GM19193 (cell line): Measurements from ENCODE around the gene CPA1.

Source experiments
- POLR2A ChIP-seq: IDR thresholded peaks from 4 replicates; pipeline ENCODE4 v1.6.1; 2011; ENCODE audit not compliant: insufficient read depth, insufficient read length; ENCODE audit errors: extremely low read depth

CPA1 gene

DNA sequence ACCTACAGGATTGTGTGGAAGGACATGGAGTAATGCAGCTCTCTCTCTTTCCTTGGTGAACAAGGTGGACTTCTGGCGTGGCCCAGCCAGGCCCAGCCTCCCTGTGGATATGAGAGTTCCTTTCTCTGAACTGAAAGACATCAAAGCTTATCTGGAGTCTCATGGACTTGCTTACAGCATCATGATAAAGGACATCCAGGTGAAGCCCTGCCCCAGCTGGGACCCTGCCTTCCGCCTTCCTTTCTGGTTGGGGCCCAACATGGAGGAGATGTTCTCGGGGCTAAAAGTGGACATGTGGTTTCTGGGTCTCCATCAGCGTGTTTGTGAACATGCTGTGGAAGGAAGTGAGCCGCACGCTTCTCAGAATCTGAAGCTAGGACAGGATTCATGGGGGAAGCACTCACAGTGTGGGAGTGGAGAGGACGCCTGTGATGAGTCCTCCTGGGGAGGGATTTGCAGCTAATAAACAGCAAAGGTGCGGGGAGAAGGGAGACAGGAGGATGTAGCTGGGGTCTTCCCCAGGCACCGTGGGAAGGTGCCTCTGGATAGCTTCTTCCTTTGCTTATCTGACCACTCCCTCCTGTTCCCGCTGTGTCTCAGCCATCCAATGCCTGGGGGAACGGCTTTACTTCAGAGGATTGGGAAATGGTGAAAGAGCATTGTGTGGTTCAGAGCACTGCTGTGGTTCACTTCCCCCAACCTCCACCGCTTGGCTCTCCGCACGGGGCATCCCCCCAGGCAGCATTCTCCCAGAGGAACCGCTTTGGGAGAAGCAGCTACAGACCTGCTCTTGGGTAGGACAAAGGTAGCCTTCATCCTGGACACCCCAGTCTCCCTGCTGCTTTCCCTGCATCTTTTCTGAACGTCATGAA, 30.1 kb upstream of the CPA1 start:
- TF ChIP-seq POLR2A = no peak

DNA sequence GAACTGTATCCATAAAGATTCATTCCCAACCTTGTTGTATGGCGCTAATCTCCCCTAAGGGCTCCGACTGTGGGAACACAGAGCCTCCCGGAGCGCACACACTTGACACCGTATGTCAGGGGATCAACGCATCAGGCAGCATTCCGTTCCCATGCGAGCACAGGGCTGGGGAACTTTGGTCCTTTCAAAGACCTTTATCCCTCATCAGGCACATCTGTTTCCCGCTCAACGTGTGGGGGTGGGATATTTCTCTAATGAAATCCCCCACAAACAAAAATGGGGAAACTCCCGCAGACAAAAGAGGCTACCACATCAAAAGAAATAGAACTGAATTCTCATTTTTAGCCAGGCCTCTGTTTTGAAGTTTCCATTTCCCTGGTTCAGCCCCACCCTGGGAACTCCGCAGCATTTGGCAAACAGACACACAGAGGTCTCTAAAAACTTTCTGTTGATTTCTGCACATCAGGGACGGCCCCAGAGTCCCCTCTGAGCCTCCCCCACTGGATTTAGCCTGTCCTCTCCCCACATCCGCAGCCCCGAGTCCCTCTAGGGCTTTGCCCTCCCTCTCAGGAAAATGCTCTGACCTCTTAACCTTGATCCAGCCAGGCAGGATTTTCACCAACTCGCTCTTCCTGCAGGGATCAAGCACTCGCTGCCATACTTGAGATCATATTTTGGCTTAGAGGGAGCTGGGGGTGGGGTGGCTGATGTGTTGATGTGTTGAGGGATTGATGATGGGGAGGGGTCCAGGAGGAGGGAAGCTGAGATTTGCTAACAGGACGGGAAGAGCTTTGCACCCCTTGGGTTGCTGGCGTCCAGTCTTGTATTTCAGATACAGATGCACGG, 29.1 kb upstream of the CPA1 start:
- no peak for TF ChIP-seq POLR2A

DNA sequence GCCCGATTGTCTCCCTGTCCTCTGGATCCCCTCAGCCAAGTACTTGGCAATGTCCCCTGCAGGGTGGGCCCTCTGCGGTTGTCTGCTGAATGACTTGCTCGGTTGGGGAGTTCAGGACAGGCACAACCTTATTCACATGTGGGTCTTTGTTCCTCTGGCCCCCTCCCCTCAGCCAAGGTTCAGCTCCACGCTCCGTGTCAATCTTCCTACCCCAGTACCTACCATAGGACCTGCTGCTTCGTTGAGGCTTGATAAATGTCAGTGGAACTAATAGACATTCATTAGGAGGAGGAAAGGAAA, 28.6 kb upstream of the CPA1 start:
- no peak for TF ChIP-seq POLR2A

DNA sequence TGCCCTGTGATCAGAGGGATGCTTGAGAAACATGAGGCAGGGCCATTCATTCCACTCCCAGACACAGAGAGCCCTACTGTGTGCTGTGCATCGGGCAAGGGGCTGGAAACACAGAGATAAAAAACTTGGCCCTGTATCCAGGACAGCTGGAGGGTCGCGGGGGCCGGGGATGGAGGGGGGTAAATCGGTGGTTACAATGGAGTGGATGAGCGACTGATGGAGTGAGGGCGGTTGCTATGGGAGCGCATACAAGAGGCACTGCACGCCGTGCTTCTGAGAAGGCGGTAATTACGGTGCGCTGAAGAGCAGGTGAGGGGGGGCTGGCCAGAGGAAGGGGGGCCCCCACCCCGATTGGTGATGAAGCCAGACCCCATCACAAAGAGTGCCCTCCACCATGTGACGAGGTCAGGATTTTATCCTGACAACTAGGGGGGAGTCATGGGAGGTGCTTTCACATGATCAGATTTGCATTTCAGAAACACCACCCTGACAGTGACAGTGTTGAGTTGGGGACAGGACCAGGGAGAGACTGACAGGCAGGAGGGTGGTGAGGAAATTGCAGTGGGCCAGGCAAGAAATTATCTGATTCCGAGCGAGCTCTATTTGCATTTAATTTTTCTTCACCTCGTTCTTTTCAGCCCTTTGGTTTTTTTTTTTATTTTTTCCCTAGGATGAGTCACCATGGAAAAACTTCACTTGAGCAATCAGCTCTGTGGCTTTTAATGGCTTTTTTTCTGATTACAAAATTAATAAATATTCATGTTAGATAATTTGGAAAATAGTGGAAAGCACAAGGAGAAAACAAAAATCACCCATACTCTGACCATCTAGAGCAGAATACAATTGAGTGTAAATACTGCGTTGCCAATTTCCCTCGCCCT, 27.9 kb upstream of the CPA1 start:
- no peak for TF ChIP-seq POLR2A

DNA sequence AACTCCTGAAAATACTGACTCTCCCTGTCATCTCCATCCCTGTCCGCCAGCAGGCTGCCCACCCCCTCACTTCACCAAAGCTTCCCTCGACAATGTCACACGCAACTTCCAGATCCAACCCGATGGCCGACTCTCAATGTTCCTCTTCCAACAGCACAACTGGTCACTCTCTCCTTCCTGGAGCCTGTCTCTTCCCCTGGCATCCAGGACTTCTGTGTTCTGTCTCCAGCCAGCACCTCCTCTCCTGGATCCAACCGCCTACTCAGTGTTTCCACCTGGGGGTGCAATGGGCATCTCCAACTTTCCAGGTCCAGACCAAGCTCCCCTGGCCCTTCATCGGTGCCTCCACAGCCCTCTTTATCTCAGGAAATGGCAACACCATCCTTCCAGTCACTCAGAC, 27.1 kb upstream of the CPA1 start:
- TF ChIP-seq POLR2A = no peak

DNA sequence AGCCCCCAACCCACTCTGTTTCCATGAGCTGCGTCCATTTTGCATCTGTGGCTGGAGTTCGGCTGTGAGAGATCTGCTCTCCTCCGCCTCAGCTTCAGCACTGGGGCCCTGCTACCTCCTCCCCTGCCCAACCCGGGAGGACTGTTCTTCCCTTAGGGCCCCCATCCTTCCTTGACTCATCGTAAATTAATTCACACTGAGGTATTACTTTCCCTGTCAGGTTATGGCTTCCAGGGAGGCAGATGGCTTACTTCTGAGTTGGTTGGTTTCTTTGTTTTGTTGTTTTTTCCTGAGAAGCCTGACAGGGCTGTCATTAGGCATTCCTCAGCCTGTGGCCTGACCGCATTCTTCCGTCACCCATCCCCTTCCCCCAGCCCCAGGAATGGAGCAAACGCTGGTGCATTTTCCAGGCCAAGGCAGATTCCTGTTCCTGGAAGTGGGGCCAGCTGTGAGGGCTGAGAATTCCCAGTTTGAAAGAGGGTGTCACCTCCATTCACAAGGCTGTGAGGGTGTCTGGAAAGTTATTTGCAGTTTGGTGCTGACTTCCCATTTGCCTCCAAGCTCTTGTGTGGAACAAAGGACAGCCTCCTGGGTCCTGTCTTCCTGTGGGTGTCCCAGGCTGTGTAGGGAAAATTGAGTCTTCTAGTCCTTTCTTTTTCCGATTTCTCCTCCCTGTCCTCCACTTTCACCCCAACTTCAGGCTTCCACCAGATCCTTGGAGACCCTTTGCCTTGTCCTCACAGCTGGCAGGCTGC, 24.0 kb upstream of the CPA1 start:
- TF ChIP-seq POLR2A = no peak

DNA sequence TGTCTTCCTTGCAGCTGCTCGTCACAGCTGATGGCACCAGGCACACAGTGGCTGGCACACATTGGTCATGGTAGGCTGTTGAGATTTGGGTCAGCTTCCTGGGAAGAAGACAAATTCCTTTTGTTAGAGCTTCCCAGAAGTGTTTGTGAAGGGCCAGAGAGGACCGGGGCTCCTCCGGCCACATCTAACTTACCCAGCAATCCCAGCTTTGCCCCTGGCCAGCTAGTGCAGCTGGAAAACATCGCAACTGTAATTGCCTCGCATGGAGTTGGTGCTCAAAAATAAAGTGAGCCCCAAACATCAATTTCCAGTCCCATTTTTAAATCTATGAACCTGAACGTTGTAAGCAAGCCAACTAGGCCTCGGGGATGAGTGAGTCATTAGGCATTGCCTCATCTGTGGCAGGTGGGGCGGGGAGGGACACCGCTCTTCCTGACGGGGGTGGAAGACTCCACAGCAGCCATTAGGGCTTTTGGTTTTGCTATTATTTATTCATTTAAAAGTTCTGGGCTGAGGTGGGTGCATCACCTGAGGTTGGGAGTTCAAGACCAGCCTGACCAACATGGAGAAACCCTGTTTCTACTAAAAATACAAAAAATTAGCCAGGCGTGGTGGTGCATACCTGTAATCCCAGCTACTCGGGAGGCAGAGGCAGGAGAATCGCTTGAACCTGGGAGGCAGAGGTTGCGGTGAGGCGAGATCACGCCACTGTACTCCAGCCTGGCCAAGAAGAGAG, 23.2 kb upstream of the CPA1 start:
- no peak for TF ChIP-seq POLR2A

DNA sequence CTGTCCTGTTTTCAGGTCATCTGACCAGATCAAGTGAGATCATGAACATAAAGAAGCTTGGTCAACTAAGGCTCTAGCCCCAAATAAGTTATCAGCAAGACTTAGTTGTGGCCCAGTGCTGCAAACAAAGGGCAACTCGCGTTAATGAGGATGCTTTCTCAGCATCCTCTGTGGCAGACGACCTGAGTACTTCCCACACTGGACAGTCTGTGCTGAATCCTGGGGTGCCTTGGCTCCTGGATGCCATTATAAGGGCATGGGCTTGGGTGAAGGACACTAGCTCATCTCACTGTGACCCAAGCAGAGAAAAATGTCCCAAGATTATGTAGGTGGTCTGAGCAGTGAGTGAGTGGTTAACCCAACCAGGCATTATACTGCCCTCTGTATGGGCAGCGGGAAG, 21.8 kb upstream of the CPA1 start:
- TF ChIP-seq POLR2A = no peak

DNA sequence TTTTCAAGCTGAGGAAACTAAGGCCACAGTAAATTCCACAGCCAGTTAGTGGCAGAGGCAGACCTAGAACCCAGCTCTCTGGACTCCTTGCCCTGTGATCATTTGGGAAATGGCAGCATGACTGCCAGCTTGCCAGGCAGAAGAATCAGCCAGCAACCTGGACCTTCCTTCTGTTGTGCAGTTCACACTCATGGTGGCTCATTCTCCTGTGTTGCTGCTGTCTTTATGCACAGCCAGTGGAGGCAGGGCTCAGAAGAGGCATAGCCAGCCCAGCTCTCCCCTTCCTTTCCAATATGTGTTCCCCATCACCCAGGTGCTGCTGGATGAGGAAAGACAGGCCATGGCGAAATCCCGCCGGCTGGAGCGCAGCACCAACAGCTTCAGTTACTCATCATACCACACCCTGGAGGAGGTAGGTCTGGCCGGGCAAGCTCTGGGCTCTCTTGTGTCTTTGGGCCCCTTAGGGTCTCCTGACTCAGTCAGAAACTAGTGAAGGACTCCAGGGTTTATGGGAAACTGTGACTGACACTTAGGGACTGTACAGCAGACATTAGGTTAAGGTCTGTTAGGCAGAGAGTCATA, 20.9 kb upstream of the CPA1 start:
- TF ChIP-seq POLR2A = no peak

DNA sequence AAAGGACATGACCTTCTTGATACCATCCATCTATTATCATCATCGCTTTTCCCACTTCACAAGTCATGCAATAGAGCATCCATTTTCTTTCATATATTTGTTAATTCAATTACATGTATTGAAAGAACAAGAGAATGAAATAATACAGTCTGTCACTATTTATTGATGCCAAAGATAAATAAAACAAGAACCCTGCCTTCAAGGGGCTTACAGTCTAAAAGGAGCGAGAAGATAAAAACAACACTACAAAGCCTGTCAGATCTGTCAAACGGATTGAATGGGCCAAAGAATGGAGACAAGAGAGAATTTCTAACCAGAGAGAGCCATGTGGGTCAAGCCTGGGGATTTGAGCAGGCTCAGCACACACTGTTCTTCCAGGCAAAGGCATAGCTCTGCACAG, 19.8 kb upstream of the CPA1 start:
- no peak for TF ChIP-seq POLR2A

DNA sequence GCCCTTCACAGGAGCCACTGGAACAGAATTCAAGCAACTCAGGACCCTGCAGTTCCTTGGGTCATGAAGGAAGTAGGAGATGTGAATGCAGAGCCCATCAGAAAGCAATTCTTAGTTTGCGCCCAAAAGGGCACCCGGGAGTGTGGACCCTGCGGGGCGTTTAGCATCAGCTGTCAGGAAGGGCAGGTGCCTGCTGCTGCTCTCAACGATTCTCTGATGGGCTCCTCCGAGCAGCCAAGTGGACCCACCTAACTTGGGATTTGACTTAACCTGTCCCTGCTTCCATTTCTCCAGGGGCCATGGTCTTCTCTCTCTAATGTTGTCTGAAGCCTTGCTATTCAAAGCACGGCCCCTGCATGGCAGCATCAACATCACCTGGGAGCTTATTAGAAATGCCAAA, 18.6 kb upstream of the CPA1 start:
- TF ChIP-seq POLR2A = no peak

DNA sequence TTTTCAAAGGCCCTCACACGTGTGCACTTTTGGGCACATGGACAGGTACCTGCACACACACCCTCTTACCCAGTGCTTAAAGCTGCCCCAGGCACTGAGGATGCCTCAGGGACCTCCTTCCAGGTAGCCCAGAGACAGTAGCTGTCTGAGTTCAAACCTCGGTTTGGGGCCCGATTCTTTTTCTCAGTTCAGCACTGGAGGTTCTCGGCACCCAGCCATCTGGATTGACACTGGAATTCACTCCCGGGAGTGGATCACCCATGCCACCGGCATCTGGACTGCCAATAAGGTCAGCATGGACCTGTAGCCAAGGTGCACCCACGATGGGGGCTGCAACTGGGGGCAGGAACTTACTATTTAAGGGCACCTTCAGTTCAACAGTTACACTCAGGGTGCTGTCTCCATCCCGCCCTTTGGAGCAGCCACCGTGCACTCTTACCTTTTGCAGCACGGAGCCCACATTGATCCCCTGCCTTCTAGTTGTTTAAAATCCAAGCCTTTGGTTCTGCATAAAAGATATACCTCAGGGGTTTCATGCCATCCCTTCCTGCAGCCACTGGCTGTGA, 18.0 kb upstream of the CPA1 start:
- no peak for TF ChIP-seq POLR2A
